ENCODE data around the gene KMT5B. TPM values are rescaled to one million over a fixed set of nuclear protein-coding genes. Genes with fewer than 3 reads are reported as not detected.

The KMT5B gene
- total RNA-seq, 2 experiments from 2014 or later: 25.7 to 28.0 TPM

GRCh38 chr11:68191661-68192579 is 21.2 kb downstream of the KMT5B start:
- peaks cover 5% of the 10 kb centered on the region for H3K4me1 Mint-ChIP-seq
- H3K27ac Mint-ChIP-seq: no peak overlapping the region
- H3K36me3 Mint-ChIP-seq (ENCODE audit: low read depth): no peaks in the 10 kb centered on the region
- H3K4me3 Mint-ChIP-seq: no peak overlapping the region
- POLR2A ChIA-PET: no interaction called here
- no peaks in the 10 kb centered on the region for H3K27me3 Mint-ChIP-seq
- DNase-seq: no peak
- no peaks in the 10 kb centered on the region for H3K9me3 Mint-ChIP-seq
- CTCF ChIA-PET: interaction anchor here (0.7 kb wide), 1 partner anchor 17 kb away, joined by 3 read pairs; no protein-coding TSS in a partner anchor

DNA sequence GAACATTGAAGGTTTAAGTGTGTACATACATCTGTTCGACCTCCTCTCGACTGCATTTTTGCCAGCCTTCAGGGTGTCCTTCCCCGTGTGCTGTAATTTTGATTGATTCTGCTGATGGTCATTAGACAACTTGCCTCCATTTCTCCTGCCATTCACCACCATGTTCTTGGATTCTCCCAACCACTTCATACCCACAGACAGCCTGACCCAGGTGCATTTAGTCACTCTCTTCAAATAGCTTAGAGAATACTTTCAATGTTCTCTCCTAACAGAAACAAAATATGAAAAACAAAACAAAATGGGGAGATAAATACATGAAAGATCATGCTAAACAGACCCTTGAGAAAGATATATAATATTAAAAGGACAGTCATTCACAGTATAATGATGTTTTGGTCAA is 23.2 kb downstream of the KMT5B start:
- no peaks in the 10 kb centered on the region for H3K9me3 Mint-ChIP-seq
- ChIA-PET POLR2A (no interaction called here), CTCF (no interaction called here)
- DNase-seq: no peak
- H3K4me3 Mint-ChIP-seq: no peak overlapping the region
- peaks cover 5% of the 10 kb centered on the region for H3K4me1 Mint-ChIP-seq
- no peaks in the 10 kb centered on the region for H3K27me3 Mint-ChIP-seq
- H3K36me3 Mint-ChIP-seq (ENCODE audit: low read depth): no peaks in the 10 kb centered on the region
- H3K27ac Mint-ChIP-seq: no peak overlapping the region

DNA sequence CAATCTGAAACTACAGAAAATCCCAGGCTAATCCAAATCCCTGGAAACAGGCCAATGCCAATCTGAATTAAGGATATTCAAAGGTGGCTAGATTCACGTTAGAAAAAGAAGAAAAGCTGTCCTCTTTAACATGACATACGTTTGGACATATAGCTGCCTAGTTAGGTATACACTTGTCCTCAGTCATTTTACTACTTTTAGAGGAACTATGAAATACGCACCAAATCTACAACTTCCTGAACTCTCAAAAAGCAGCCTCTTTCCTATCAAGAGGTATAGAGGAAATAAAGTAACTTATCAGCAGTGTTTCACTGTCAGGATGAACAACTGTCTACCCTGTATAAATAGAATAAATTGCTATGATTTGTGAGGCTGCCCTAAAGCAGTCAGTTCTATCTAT is 24.0 kb downstream of the KMT5B start:
- DNase-seq: no peak
- Mint-ChIP-seq H3K4me3 (no peak overlapping the region), H3K36me3 (ENCODE audit: low read depth) (no peaks in the 10 kb centered on the region), H3K27me3 (no peaks in the 10 kb centered on the region), H3K9me3 (no peaks in the 10 kb centered on the region), H3K4me1 (peaks cover 5% of the 10 kb centered on the region), H3K27ac (no peak overlapping the region)
- CTCF ChIA-PET: interaction anchor here (2.3 kb wide), 1 partner anchor 21 kb away, joined by 6 read pairs; no protein-coding TSS in a partner anchor
- POLR2A ChIA-PET: no interaction called here

DNA sequence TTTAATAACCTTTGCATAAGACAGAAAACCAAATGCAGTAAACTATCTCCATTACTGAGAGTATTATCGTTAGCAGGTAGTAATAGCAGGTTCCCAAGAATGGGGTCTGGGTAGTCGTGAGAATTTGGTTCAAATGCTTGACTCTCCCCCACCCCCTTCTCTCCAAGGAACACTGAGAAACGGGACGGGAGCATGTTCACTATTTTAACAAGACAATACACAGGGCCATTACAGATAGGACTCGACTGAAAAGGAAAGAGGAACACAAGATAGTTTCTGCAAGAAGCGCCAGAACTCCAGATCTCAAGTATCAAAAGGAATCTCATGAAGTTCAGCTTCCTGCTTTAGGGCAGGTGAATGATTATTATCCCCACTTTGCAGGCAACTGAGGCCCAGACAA is 27.0 kb downstream of the KMT5B start:
- no peaks in the 10 kb centered on the region for H3K4me1 Mint-ChIP-seq
- peaks cover 4% of the 10 kb centered on the region for H3K36me3 Mint-ChIP-seq (ENCODE audit: low read depth)
- no peaks in the 10 kb centered on the region for H3K27me3 Mint-ChIP-seq
- DNase-seq: no peak
- POLR2A ChIA-PET: no interaction called here
- H3K9me3 Mint-ChIP-seq: no peaks in the 10 kb centered on the region
- H3K4me3 Mint-ChIP-seq: no peak overlapping the region
- H3K27ac Mint-ChIP-seq: no peak overlapping the region
- CTCF ChIA-PET: no interaction called here

DNA sequence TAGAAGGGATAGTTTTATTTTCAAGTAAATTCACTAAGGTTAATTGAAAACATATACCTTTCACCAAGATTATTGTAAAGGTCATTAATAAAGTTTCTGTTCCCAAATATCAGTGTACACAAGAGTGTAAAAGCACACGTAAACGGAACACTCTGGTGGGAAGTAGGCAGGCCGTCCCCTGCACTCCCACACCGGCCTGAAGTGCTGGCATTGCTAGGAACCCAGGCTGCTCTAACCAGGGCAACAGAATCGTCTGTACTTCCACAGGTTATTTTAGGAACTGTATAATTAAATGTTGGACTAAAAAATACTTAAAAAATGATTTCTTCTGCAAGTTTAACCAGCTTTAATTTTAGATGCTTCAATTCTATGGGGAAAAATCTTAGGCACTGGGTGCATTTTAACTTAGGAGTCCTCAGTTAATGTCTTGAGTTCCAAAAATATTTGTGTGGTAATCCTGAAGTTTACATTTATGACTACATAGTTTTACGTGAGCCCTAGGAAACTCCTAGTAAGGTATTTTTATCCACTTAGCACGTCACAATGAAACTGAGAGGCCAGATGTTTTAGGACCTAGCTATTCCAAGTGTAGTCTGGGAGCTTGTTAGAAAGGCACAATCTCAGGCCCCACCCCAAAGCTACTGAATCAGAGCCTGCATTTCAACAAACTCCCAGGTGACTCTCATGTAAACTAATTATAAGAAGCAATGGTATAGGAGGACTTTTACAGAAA is 31.2 kb downstream of the KMT5B start:
- Mint-ChIP-seq H3K4me1 (no peaks in the 10 kb centered on the region), H3K36me3 (ENCODE audit: low read depth) (peaks cover 12% of the 10 kb centered on the region), H3K9me3 (no peaks in the 10 kb centered on the region), H3K27me3 (no peaks in the 10 kb centered on the region), H3K27ac (no peak overlapping the region), H3K4me3 (no peak overlapping the region)
- CTCF ChIA-PET: interaction anchor here (0.7 to 1.5 kb wide), 2 partner anchors 27 to 226 kb away, joined by 5 to 6 read pairs; no protein-coding TSS in a partner anchor
- DNase-seq: no peak
- POLR2A ChIA-PET: no interaction called here

DNA sequence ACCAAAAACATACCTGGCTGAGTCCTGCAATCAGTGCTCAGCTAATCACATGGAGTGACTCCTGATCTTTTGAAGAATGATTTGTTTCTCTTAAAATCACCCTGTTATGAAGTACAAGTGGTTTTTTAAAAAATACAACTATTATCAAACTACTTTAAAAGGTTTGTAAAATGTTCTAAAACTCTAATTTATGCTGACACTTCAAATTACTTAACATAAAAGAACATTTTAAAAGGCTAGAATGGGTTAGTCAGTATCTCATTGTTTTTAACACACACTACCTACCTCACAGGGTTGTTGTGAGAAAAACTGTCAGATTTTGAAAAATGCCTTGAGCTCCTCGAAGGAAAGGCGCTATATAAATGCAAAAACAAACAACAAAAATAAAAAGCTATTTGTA is 33.2 kb downstream of the KMT5B start:
- CTCF ChIA-PET: no interaction called here
- Mint-ChIP-seq H3K9me3 (no peaks in the 10 kb centered on the region), H3K4me1 (no peaks in the 10 kb centered on the region), H3K27ac (no peak overlapping the region), H3K27me3 (no peaks in the 10 kb centered on the region), H3K4me3 (no peak overlapping the region), H3K36me3 (ENCODE audit: low read depth) (peaks cover 15% of the 10 kb centered on the region)
- DNase-seq: no peak
- POLR2A ChIA-PET: no interaction called here

DNA sequence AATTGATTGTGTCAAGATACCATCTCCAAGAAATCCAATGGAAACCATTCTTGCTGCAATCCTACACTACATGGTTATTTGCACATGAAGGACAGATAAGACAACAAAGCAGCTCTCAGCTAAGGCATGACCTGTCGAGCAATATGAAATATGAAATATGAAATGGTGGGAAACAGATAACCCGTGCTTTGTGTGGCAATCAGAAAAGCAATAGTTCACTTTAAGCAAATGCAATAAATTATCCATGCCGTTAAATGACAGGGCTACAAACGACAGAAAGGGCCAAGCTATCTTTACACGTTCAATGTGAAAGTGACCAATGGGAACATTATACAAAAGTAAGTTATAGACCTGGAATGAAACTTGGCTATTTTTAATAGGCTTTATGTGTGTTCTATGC is 35.2 kb downstream of the KMT5B start:
- ChIA-PET POLR2A (no interaction called here), CTCF (interaction anchor here (1.1 kb wide), 1 partner anchor 29 kb away, joined by 4 read pairs; no protein-coding TSS in a partner anchor)
- Mint-ChIP-seq H3K9me3 (no peaks in the 10 kb centered on the region), H3K27ac (no peak overlapping the region), H3K36me3 (ENCODE audit: low read depth) (peaks cover 15% of the 10 kb centered on the region), H3K4me1 (no peaks in the 10 kb centered on the region), H3K4me3 (no peak overlapping the region), H3K27me3 (no peaks in the 10 kb centered on the region)
- no peak for DNase-seq

- H3K4me1 Mint-ChIP-seq: no peaks in the 10 kb centered on the region
- H3K27me3 Mint-ChIP-seq: no peaks in the 10 kb centered on the region
- H3K9me3 Mint-ChIP-seq: no peaks in the 10 kb centered on the region
- ChIA-PET POLR2A (no interaction called here), CTCF (interaction anchor here (1.3 kb wide), 1 partner anchor 35 kb away, joined by 3 read pairs; no protein-coding TSS in a partner anchor)
- DNase-seq: no peak
- no peak overlapping the region for H3K27ac Mint-ChIP-seq
- peaks cover 24% of the 10 kb centered on the region for H3K36me3 Mint-ChIP-seq (ENCODE audit: low read depth)
- H3K4me3 Mint-ChIP-seq: no peak overlapping the region
Observed at GRCh38 chr11:68173926-68174325, 39.2 kb downstream of the KMT5B start.

DNA sequence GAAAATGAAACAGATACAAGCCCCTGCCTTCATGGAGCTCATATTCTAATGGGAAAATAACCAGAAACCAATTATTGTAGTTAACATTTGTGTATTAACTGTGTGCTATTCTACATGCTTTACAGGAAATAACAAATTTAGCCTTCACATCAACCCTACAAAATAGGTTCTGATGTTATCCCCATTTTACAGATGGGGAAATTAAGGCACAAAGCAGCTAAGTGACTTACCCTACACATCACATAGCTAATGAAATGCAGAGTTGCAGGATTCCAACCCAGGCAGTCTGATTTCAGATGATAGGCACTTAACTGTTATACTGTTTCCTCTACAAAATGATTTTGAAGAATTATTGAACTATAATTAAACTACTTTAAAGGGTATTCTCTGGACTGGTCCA is 43.7 kb downstream of the KMT5B start:
- Mint-ChIP-seq H3K36me3 (ENCODE audit: low read depth) (peaks cover 28% of the 10 kb centered on the region), H3K4me1 (no peaks in the 10 kb centered on the region), H3K4me3 (no peak overlapping the region), H3K27ac (no peak overlapping the region), H3K9me3 (no peaks in the 10 kb centered on the region), H3K27me3 (no peaks in the 10 kb centered on the region)
- no peak for DNase-seq
- CTCF ChIA-PET: no interaction called here
- POLR2A ChIA-PET: no interaction called here

GRCh38 chr11:68168694-68169093 is 44.4 kb downstream of the KMT5B start:
- ChIA-PET CTCF (interaction anchor here (1.0 kb wide), 1 partner anchor 41 kb away, joined by 3 read pairs; no protein-coding TSS in a partner anchor), POLR2A (interaction anchor here (1.2 kb wide), 1 partner anchor 291 kb away, joined by 3 read pairs; no protein-coding TSS in a partner anchor)
- H3K4me1 Mint-ChIP-seq: no peaks in the 10 kb centered on the region
- peaks cover 25% of the 10 kb centered on the region for H3K36me3 Mint-ChIP-seq (ENCODE audit: low read depth)
- H3K27me3 Mint-ChIP-seq: no peaks in the 10 kb centered on the region
- DNase-seq: no peak
- no peak overlapping the region for H3K27ac Mint-ChIP-seq
- H3K9me3 Mint-ChIP-seq: no peaks in the 10 kb centered on the region
- H3K4me3 Mint-ChIP-seq: no peak overlapping the region

- H3K36me3 Mint-ChIP-seq (ENCODE audit: low read depth): peaks cover 22% of the 10 kb centered on the region
- ChIA-PET POLR2A (interaction anchor here (1.2 kb wide), 1 partner anchor 293 kb away, joined by 3 read pairs; no protein-coding TSS in a partner anchor), CTCF (interaction anchor here (1.0 kb wide), 1 partner anchor 42 kb away, joined by 3 read pairs; no protein-coding TSS in a partner anchor)
- DNase-seq: no peak
- H3K9me3 Mint-ChIP-seq: no peaks in the 10 kb centered on the region
- no peak overlapping the region for H3K27ac Mint-ChIP-seq
- H3K27me3 Mint-ChIP-seq: no peaks in the 10 kb centered on the region
- no peaks in the 10 kb centered on the region for H3K4me1 Mint-ChIP-seq
- no peak overlapping the region for H3K4me3 Mint-ChIP-seq
Observed at GRCh38 chr11:68167474-68167873, 45.6 kb downstream of the KMT5B start.

DNA sequence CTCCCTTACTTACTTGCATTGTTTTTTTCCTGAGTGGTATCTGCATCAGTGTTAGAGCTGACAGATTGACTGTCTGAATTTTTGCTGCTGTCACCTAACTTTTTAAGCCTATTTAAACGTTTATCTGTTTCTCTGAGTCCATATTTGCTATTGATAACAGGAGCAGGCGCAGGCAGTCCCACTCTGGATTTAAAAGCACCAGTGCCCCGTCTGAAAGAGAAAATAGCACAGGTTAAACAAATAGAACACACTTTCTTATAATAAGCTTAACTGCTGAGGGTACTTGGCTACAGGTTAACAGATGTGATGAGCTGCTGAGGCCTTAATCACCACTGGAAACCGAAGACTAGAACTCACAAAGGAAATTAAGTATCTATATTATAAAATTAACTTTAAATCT is 46.1 kb downstream of the KMT5B start:
- DNase-seq: no peak
- Mint-ChIP-seq H3K36me3 (ENCODE audit: low read depth) (peaks cover 22% of the 10 kb centered on the region), H3K27me3 (no peaks in the 10 kb centered on the region), H3K4me1 (no peaks in the 10 kb centered on the region), H3K9me3 (no peaks in the 10 kb centered on the region), H3K27ac (no peak overlapping the region), H3K4me3 (no peak overlapping the region)
- ChIA-PET POLR2A (no interaction called here), CTCF (no interaction called here)

DNA sequence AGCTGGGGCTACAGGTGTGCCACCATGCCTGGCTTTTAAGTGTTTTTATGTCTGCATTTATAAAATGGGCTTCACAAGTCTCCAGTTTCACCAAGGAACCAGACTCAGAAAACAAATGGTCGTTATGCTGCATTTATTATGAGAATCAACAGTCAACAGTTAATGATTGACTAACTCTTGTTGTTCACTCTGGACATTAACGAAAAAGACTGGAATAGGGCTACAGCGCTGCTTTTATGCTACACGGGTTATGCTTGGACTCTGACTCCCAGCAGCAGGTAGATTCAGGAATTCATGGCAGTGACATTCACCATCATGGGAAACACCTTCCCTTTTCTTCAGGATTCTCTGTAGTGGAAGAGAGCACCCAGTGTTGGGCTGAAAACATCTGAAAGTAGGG is 47.5 kb downstream of the KMT5B start:
- Mint-ChIP-seq H3K27me3 (no peaks in the 10 kb centered on the region), H3K36me3 (ENCODE audit: low read depth) (peaks cover 18% of the 10 kb centered on the region), H3K4me3 (no peak overlapping the region), H3K9me3 (no peaks in the 10 kb centered on the region), H3K27ac (no peak overlapping the region), H3K4me1 (no peaks in the 10 kb centered on the region)
- ChIA-PET CTCF (no interaction called here), POLR2A (no interaction called here)
- no peak for DNase-seq
